ENCODE data around the gene RHOU. TPM values are rescaled to one million over a fixed set of nuclear protein-coding genes. Genes with fewer than 3 reads are reported as not detected.

The RHOU gene
- total RNA-seq, 3 donors from 2014 or later (not counting 1 experiment from before 2014, with no cell fraction given), result 0.33 to 1.6 (median 0.82) TPM

GRCh38 chr1:228725178-228725577, 10.1 kb upstream of the RHOU start:
- Histone ChIP-seq H3K27me3 (ENCODE audit: control insufficient read depth, insufficient read depth, low read length) (no peaks in the 10 kb centered on the region), H3K27ac (ENCODE audit: low read length) (no peak overlapping the region), H3K36me3 (ENCODE audit: control insufficient read depth, insufficient read depth, low read length) (no peaks in the 10 kb centered on the region), H3K9me3 (ENCODE audit: control insufficient read depth, insufficient read depth, low read length) (no peaks in the 10 kb centered on the region), H3K4me3 (ENCODE audit: low read length) (no peak overlapping the region), H3K4me1 (ENCODE audit: control insufficient read depth, insufficient read depth, low read length) (no peaks in the 10 kb centered on the region)
- intact Hi-C loops (cut with micrococcal nuclease), result no loop called here
- Mint-ChIP-seq H3K36me3 (no peaks in the 10 kb centered on the region), H3K9me3 (no peaks in the 10 kb centered on the region), H3K27ac (no peak overlapping the region), H3K4me3 (no peak overlapping the region), H3K27me3 (ENCODE audit: low read depth in 2 of 2) (peaks cover 14 to 21% of the 10 kb centered on the region in 2 donors), H3K4me1 (no peaks in the 10 kb centered on the region)
- no peak for TF ChIP-seq CTCF (IDR thresholded peaks at IDR 0.05)
- ATAC-seq (no peak), DNase-seq (no peak)
- 90% methylated on average over 3 of the region's 3 CpGs for WGBS (ENCODE audit: insufficient coverage)

- no peak overlapping the region for H3K27ac Mint-ChIP-seq
- no peaks in the 10 kb centered on the region for H3K4me1 Mint-ChIP-seq
- no peaks in the 10 kb centered on the region for H3K36me3 ChIP-seq (ENCODE audit: control insufficient read depth, insufficient read depth, low read length)
- H3K9me3 ChIP-seq (ENCODE audit: control insufficient read depth, insufficient read depth, low read length), result no peaks in the 10 kb centered on the region
- 54% methylated on average over 1 of the region's 1 CpG for WGBS (ENCODE audit: insufficient coverage)
- H3K27me3 Mint-ChIP-seq (ENCODE audit: low read depth in 2 of 2), result peaks cover 24 to 36% of the 10 kb centered on the region in 2 donors
- ATAC-seq (no peak), DNase-seq (no peak)
- no peak overlapping the region for H3K4me3 Mint-ChIP-seq
- no peak overlapping the region for H3K27ac ChIP-seq (ENCODE audit: low read length)
- no peaks in the 10 kb centered on the region for H3K27me3 ChIP-seq (ENCODE audit: control insufficient read depth, insufficient read depth, low read length)
- no peak overlapping the region for H3K4me3 ChIP-seq (ENCODE audit: low read length)
- no peaks in the 10 kb centered on the region for H3K36me3 Mint-ChIP-seq
- H3K4me1 ChIP-seq (ENCODE audit: control insufficient read depth, insufficient read depth, low read length), result no peaks in the 10 kb centered on the region
- intact Hi-C loops (cut with micrococcal nuclease), result no loop called here
- no peak for TF ChIP-seq CTCF (IDR thresholded peaks at IDR 0.05)
- no peaks in the 10 kb centered on the region for H3K9me3 Mint-ChIP-seq
Measured at GRCh38 chr1:228727681-228728171, 7.6 kb upstream of the RHOU start.

GRCh38 chr1:228732426-228732825, 2.9 kb upstream of the RHOU start:
- H3K36me3 ChIP-seq (ENCODE audit: control insufficient read depth, insufficient read depth, low read length), result no peaks in the 10 kb centered on the region
- peaks cover 28 to 50% of the 10 kb centered on the region in 2 donors for H3K27me3 Mint-ChIP-seq (ENCODE audit: low read depth in 2 of 2)
- no peaks in the 10 kb centered on the region for H3K36me3 Mint-ChIP-seq
- H3K9me3 Mint-ChIP-seq, result no peaks in the 10 kb centered on the region
- H3K4me1 Mint-ChIP-seq, result peaks cover 6 to 13% of the 10 kb centered on the region in 2 donors
- no peaks in the 10 kb centered on the region for H3K9me3 ChIP-seq (ENCODE audit: control insufficient read depth, insufficient read depth, low read length)
- H3K27me3 ChIP-seq (ENCODE audit: control insufficient read depth, insufficient read depth, low read length), result peaks cover 2% of the 10 kb centered on the region
- ATAC-seq (no peak), DNase-seq (no peak)
- no peak overlapping the region for H3K4me3 ChIP-seq (ENCODE audit: low read length)
- intact Hi-C loops (cut with micrococcal nuclease), result no loop called here
- no peak overlapping the region for H3K4me3 Mint-ChIP-seq
- peaks cover 13% of the 10 kb centered on the region for H3K4me1 ChIP-seq (ENCODE audit: control insufficient read depth, insufficient read depth, low read length)
- TF ChIP-seq CTCF (IDR thresholded peaks at IDR 0.05), result no peak
- no peak overlapping the region for H3K27ac Mint-ChIP-seq
- H3K27ac ChIP-seq (ENCODE audit: low read length), result no peak overlapping the region
- 96% methylated on average over 8 of the region's 8 CpGs for WGBS (ENCODE audit: insufficient coverage)

DNA sequence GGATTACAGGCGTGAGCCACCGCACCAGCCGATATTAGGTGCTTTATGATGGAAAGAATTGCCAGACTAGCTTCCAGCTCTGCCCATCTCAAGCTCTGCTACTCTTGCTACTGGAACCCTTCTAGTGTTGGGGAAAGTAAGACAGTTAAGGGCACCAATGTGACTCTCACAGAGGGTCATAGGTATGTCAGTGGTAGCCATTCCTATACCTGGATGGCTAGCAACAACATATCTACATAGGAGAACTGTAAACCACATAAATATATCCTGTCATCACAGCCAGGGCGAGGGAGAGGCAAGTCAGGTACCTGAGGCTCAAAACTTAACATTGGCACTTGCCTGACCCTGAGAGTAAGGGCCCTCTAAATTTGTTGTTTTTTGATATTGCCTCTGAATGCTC, 1.7 kb upstream of the RHOU start:
- 98% methylated on average over 4 of the region's 4 CpGs for WGBS (ENCODE audit: insufficient coverage)
- no peak overlapping the region for H3K27ac Mint-ChIP-seq
- Histone ChIP-seq H3K9me3 (ENCODE audit: control insufficient read depth, insufficient read depth, low read length) (no peaks in the 10 kb centered on the region), H3K36me3 (ENCODE audit: control insufficient read depth, insufficient read depth, low read length) (no peaks in the 10 kb centered on the region), H3K27ac (ENCODE audit: low read length) (no peak overlapping the region), H3K4me1 (ENCODE audit: control insufficient read depth, insufficient read depth, low read length) (peaks cover 17% of the 10 kb centered on the region), H3K4me3 (ENCODE audit: low read length) (no peak overlapping the region), H3K27me3 (ENCODE audit: control insufficient read depth, insufficient read depth, low read length) (peaks cover 2% of the 10 kb centered on the region)
- H3K27me3 Mint-ChIP-seq (ENCODE audit: low read depth in 2 of 2), result peaks cover 23 to 46% of the 10 kb centered on the region in 2 donors
- no peaks in the 10 kb centered on the region for H3K9me3 Mint-ChIP-seq
- DNase-seq (no peak), ATAC-seq (no peak)
- no peak for TF ChIP-seq CTCF (IDR thresholded peaks at IDR 0.05)
- no peaks in the 10 kb centered on the region for H3K36me3 Mint-ChIP-seq
- intact Hi-C loops (cut with micrococcal nuclease), result no loop called here
- H3K4me1 Mint-ChIP-seq, result peaks cover 6 to 13% of the 10 kb centered on the region in 2 donors
- no peak overlapping the region for H3K4me3 Mint-ChIP-seq
